ENCODE results near the gene ASF1B.

- TF ChIP-seq CTCF (conservative IDR thresholded peaks at IDR 0.05) (no peak), ZFX (IDR thresholded peaks at IDR 0.05) (no peak)
Observed at GRCh38 chr19:14149509-14149994, 13.2 kb upstream of the ASF1B start.
